Stimulated activated CD8-positive, alpha-beta memory T cell treated with anti-CD3 and anti-CD28 coated beads, Interleukin-4, amount 100 ng/mL, for 4 hours (primary cell): Measurements from ENCODE around the gene GCNT1.
"Not testable (repeated sequence)": the region's sequence is repeated elsewhere in the genome, so short reads cannot be mapped to it uniquely, and the experiment has no call there.

Experiments
- DNase-seq, 2 donors: peaks; one replicate each; pipeline ENCODE4 v3.0.0-alpha.2; 2020; ENCODE audit warnings: low read depth in 2 of 2, low spot score in 1 of 2

Gene GCNT1

GRCh38 chr9:76441551-76442322, 17.2 kb upstream of the GCNT1 start:
- no peak for DNase-seq

DNA sequence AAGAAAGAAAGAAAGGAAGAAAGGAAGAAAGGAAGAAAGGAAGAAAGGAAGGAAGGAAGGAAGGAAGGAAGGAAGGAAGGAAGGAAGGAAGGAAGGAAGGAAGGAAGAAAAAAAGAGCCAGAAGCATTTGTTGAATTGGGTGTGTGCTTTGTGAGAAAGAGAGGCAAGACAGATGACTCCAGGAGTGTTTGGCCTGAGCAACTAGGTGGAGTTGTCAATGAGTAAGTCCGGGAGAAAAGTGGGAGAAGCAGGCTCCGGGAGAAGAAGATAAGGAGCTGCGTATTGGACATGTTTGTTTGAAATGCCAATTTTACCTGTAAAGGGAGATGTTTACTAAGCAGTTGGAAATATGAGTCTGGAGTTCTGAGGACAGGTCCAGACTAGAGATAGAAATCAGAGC, 15.1 kb upstream of the GCNT1 start:
- DNase-seq, result no peak

DNA sequence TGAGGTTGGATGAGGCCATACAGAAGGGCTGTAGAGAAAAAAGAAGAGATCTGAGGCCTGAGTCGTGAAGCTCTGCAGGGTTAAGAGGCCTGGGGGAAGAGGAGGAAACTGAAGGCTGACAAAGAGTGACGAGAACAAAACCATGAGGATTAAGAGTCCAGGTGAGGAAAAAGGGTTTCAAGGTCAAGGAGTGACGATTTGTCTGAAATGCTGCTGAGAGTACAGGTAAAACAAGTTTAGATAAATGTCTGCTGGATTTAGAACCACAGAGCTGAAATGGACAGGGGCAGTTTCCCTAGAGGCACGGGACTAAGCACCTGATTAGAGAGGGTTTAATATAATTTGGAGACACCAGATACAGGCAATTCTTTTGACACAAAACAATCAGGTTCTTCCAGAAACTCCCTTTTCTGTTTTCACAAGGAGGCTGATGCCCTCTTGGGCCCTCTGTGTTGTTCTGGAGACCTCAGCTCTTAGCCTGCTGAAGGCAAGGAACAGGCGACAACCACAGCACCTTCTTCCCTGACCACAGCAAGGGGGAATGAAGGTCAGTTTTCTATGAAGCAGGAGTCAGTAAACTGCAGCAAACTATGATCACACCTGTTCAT, 14.6 kb upstream of the GCNT1 start:
- no peak for DNase-seq

GRCh38 chr9:76445976-76446375, 13.0 kb upstream of the GCNT1 start:
- DNase-seq, result no peak

DNA sequence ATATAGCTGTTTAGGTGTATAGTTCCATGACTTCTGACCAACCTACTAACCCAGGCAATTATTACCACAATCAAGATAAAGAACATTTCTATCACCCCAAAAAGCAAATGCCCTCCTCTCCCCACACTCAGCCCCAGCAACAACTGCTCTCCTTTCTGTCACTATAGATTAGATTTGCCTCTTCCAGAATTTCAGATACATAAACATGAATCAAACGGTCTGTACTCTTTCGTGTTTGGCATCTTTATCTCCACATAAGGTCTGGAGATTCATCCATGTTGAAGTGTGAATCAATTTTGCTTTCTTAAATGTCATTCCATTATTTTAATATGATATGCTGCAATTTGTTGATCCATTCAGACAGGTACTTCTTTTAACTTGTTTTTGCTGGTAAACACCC, 10.5 kb upstream of the GCNT1 start:
- no peak for DNase-seq

GRCh38 chr9:76451234-76451633, 7.7 kb upstream of the GCNT1 start:
- DNase-seq, result no peak

- no peak for DNase-seq
Measured at GRCh38 chr9:76452839-76453238, 6.1 kb upstream of the GCNT1 start.

GRCh38 chr9:76453785-76454184, 5.2 kb upstream of the GCNT1 start:
- DNase-seq, result no peak

DNA sequence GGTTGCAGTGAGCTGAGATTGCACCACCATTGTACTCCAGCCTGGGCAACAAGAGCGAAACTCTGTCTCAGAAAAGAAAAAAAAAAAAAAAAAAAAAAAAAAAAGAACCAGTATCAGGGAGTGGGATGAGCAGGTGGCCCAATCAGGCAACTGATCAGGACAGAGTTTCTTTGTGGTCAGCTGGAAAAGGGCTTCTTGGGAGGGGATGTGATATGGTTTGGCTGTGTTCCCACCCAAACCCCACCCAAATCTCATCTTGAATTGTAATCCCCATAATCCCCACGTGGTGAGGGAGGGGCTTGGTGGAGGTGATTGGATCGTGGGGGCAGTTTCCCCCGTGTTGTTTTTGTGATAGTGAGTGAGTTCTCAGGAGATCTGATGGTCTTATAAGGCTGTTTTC, 4.7 kb upstream of the GCNT1 start:
- no peak for DNase-seq

DNA sequence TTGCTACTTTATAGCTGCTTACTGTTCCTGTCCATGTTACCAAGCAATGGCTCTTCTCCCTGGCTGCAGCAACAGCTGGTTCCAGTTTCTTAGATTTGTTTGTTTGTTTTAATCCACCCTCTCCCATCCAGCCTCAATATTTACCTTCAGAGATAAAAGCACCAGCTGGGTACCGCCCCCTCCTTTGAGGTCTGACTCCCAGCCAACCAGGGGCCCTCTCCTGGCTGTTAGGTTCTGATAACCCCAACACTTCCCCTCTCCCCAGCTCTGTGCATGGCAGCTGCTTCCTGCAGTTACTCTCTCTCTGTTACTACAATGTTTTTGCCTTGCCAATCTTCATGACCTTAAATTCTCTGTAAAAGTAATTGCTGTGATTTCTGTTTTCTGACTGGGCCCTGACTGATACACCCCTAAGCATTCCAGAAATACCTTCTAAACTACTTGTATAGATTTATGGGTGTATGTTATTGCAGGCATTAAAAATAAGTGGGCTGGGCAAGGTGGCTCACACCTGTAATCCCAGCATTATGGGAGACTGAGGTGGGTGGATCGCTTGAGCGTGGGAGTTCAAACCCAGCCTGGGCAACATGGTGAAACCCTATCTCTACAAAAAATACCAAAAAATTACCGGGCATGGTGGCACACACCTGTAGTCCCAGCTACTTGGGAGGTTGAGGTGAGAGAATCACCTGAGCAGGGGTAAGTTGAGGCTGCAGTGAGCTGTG, 2.6 kb upstream of the GCNT1 start:
- no peak for DNase-seq

GRCh38 chr9:76459694-76460635, 983 bp downstream of the GCNT1 start:
- no peak for DNase-seq

DNA sequence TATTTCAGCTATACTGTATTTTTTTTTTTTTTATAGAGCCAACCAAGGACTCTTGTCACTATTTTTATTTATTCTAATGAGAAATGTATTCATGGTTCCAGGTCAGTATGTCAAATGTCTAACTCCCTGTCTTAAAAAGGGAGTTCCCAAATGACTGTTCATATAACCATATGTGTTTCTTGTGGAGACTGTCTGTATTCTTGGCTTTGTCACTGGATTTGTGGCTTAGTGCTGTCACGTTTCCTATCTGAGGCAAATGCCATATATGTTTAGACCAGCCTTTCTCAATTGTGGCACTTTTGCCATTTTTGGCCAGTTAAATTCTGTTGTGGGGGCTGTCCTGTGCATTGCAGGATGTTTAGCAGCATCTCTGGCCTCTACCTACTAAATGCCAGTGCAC, 3.1 kb downstream of the GCNT1 start:
- no peak for DNase-seq

GRCh38 chr9:76463211-76463610, 4.2 kb downstream of the GCNT1 start:
- DNase-seq, result no peak

DNA sequence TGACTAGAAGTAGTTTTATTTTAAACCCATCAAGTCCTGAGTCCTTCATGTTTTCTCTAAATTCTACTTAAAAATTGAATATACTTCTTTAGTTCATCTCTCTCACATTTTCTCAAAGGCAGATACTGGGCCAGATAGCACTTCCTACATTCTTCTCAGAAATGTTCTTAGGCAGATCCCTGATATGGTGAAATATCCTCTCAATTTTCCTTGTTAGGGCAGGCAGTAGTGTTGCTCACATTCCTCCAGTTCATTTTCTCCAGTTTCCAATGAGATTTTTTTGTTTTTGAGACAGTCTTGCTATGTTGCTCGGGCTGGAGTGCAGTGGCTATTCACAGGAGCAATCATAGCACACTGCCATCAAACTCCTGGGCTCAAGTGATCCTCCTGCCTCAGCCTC, 5.7 kb downstream of the GCNT1 start:
- no peak for DNase-seq

DNA sequence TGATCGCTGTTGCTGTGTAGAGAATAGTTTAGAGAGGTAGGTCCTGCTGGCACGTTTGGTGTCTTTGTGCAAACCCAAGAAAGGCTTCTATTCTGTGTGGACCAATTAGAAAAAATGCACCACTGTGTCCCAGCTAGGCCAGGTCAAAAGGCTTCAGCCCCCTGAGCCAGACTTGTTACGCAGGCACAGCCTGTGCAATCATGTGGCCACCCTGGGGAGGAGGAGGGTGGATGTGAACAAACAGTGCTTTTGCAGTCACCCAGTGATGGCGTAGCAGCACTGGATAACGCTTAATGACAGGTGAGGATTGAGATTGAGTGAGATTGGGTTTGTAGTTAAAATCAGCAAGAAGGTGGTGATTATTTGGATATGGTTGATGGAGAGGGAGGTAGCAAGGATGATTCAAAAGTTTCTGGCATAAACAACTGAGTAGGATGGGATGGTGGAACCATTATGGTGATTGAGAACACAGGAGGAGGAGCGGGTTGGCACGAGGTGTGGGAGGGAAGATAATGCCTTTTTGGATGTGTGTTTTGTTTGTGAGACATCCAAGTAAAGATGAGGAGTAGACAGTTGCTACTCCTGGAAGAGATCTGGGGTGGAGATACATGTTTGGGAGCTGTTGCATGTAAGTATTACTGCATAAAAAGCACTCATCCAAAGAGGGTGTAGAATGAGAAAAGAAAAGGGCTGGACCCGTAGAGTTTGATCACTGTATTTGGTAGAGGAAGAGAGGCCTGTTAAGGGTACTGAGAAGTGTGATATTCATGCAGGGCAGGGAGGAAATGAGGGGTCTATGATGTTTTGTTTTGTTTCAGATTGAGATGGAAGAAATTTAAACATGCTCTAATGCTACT, 6.7 kb downstream of the GCNT1 start:
- no peak for DNase-seq

DNA sequence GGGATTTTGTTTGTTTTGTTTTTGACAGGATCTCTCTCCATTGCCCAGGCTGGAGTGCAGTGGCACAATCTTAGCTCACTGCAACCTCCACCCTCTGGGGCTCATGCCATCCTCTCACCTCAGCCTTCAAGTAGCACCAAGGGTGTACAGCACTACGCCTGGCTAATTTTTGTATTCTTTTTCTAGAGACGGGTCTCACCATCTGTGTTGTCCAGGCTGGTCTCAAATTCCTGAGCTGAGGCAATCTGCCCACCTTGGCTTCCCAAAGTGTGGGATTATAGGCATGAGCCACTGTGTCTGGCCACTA, 7.3 kb downstream of the GCNT1 start:
- DNase-seq, result no peak

DNA sequence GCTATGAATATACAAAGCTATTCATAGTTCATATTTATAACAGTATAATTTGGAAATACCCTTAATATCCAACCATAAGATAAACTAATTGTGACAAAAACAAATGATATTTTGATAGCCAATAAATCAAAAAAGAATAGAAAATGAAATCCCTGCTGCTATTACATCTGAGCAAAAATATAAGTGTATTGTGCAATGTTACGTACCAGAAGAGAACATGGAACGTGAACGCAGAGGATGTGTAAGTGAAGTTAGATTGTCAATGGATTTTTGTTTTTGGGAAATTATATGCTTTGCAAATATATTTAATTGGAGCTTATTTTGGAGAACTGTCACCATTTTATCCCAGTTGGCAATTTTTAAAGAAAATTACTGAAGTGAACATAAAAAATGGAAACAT, 15.4 kb downstream of the GCNT1 start:
- DNase-seq, result no peak

DNA sequence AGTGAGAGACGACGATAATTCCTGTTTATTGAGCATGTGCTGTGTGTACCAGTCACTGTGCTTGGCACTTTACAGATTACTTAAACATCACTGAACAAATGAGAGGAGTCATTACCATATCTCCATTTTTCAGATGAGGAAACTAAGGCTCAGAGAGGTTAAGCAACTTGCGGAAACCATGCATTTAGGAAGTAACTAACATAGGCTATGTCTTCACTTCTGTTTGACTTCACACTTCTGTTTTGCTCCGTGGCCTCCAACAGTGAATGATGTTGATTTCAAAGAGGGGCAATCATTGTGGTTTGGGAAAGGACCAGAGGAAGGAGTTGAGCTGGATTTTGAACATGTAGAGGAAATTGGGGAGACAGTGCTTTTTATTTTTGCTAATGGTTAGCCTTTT, 16.7 kb downstream of the GCNT1 start:
- no peak for DNase-seq

- DNase-seq, result not testable (repeated sequence)
Measured at GRCh38 chr9:76477818-76478217, 18.8 kb downstream of the GCNT1 start.

GRCh38 chr9:76478226-76478625, 19.2 kb downstream of the GCNT1 start:
- DNase-seq, result no peak

DNA sequence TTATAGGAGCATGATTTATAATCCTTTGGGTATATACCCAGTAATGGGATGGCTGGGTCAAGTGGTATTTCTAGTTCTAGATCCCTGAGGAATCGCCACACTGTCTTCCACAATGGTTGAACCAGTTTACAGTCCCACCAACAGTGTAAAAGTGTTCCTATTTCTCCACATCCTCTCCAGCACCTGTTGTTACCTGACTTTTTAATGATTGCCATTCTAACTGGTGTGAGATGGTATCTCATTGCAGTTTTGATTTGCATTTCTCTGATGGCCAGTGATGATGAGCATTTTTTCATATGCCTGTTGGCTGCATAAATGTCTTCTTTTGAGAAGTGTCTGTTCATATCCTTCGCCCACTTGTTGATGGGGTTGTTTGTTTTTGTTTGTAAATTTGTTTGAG, 20.4 kb downstream of the GCNT1 start:
- not testable (repeated sequence) for DNase-seq
